H1 (cell line): ENCODE measurements around the gene PREB. TPM values are rescaled to one million over a fixed set of nuclear protein-coding genes. Genes with fewer than 3 reads are reported as not detected.

Experiments
- CTCF ChIA-PET: fragments of 300-600 bp; sonication (Branson Sonifier 250); formaldehyde crosslinking; loops from one replicate; lab custom pipeline; 2021; ENCODE audit not compliant: partially characterized antibody; lab: Charles Lee
- POLR2A ChIA-PET: fragments of 300-600 bp; sonication (Branson Sonifier 250); formaldehyde crosslinking; loops from one replicate; lab custom pipeline; 2021; ENCODE audit warnings: inconsistent platforms; ENCODE audit not compliant: partially characterized antibody; lab: Charles Lee
- DNase-seq, 2 experiments: peaks; one replicate each; pipeline versions ENCODE4 v3.0.0 to v3.0.0-alpha.2; 2010 to 2022; ENCODE audit warnings: low spot score in 2 of 2, low read depth in 1 of 2, mixed read lengths in 1 of 2
- FAIRE-seq: peaks from 2 replicates; lab custom pipeline; 2011; peaks lifted over from hg19 to GRCh38; lab: Jason Lieb, UNC
- H2AFZ ChIP-seq: 2 replicates; pipeline ENCODE4 v1.8.1; 2012; ENCODE audit warnings: low read length, inconsistent platforms
- H2AK5ac ChIP-seq: 2 replicates; pipeline ENCODE4 v1.6.1; 2013; ENCODE audit warnings: low read depth, low read length
- H2BK120ac ChIP-seq: replicated peaks from 2 replicates; pipeline ENCODE3; 2013; ENCODE audit warnings: low read depth, low read length, inconsistent platforms
- H2BK12ac ChIP-seq: 2 replicates; pipeline ENCODE4 v1.6.1; 2013; ENCODE audit warnings: low read depth, low read length
- H2BK15ac ChIP-seq: 2 replicates; pipeline ENCODE4 v1.6.1; 2013; ENCODE audit warnings: low read length
- H2BK20ac ChIP-seq: 2 replicates; pipeline ENCODE4 v1.6.1; 2013; ENCODE audit warnings: low read length
- H2BK5ac ChIP-seq: 2 replicates; pipeline ENCODE4 v1.6.1; 2013; ENCODE audit warnings: low read depth, low read length
- H3K14ac ChIP-seq: 2 replicates; pipeline ENCODE4 v1.6.1; 2013; ENCODE audit warnings: inconsistent platforms; ENCODE audit not compliant: insufficient read length
- H3K18ac ChIP-seq: 2 replicates; pipeline ENCODE4 v1.6.1; 2013; ENCODE audit warnings: low read length; ENCODE audit errors: extremely low read depth
- H3K23ac ChIP-seq: 2 replicates; pipeline ENCODE4 v1.6.1; 2013; ENCODE audit warnings: inconsistent platforms; ENCODE audit not compliant: insufficient read length
- H3K23me2 ChIP-seq: 2 replicates; pipeline ENCODE4 v1.6.1; 2013; ENCODE audit warnings: low read depth, low read length
- H3K27ac ChIP-seq: 2 replicates; pipeline ENCODE4 v1.6.1; 2011; ENCODE audit warnings: low read depth, low read length, inconsistent platforms
- H3K27me3 ChIP-seq, 4 experiments: replicated peaks in 1 of 4; 1 replicate in 1 of 4; 2 replicates in 3 of 4; pipeline versions ENCODE4 v1.6.1 to v1.8.1; 2011 to 2013; ENCODE audit warnings: low read length in 3 of 4, mild to moderate bottlenecking in 3 of 4, inconsistent platforms in 2 of 4, mixed read lengths in 2 of 4, moderate library complexity in 1 of 4; ENCODE audit not compliant: control insufficient read depth in 3 of 4, insufficient read depth in 3 of 4; ENCODE audit errors: extremely low read depth in 1 of 4
- H3K36me3 ChIP-seq, 4 experiments: 2 replicates each; pipeline versions ENCODE4 v1.6.1 to v1.8.1; 2011 to 2013; ENCODE audit warnings: mild to moderate bottlenecking in 4 of 4, low read length in 3 of 4, moderate library complexity in 2 of 4, control low read depth in 1 of 4, inconsistent platforms in 1 of 4; ENCODE audit not compliant: insufficient read depth in 4 of 4, control insufficient read depth in 2 of 4
- H3K4ac ChIP-seq: replicated peaks from 2 replicates; pipeline ENCODE3; 2013; ENCODE audit warnings: low read length, low read depth, mixed read lengths, inconsistent platforms; ENCODE audit not compliant: insufficient read length
- H3K4me1 ChIP-seq, 4 experiments: replicated peaks in 1 of 4; 1 replicate in 1 of 4; 2 replicates in 3 of 4; pipeline versions ENCODE4 v1.6.1 to v1.8.1; 2011 to 2013; ENCODE audit warnings: low read length in 3 of 4, inconsistent platforms in 2 of 4, mixed read lengths in 1 of 4; ENCODE audit not compliant: insufficient read depth in 4 of 4, control insufficient read depth in 3 of 4
- H3K4me2 ChIP-seq, 2 experiments: 2 replicates each; pipeline versions ENCODE4 v1.6.1 to v1.8.1; 2011 to 2013; ENCODE audit warnings: low read depth in 2 of 2, low read length in 2 of 2, control low read depth in 1 of 2, inconsistent platforms in 1 of 2, mild to moderate bottlenecking in 1 of 2; ENCODE audit not compliant: insufficient read depth in 1 of 2
- H3K4me3 ChIP-seq, 4 experiments: fragments of 200-600, 300-600 bp in 1 of 4; sonication (generic), shearing (Covaris generic), sonication (Bioruptor Twin) in 1 of 4; 2 replicates each; pipeline versions ENCODE4 v1.5.1 to v1.8.1; 2011 to 2016; ENCODE audit warnings: low read length in 4 of 4, low read depth in 3 of 4, control low read depth in 2 of 4, inconsistent platforms in 2 of 4, mild to moderate bottlenecking in 2 of 4, mixed read lengths in 1 of 4, moderate library complexity in 1 of 4; ENCODE audit not compliant: insufficient read depth in 2 of 4; ENCODE audit errors: extremely low read depth in 1 of 4
- H3K56ac ChIP-seq: replicated peaks from 2 replicates; pipeline ENCODE3; 2013; ENCODE audit warnings: low read depth, mild to moderate bottlenecking, mixed read lengths, low read length, inconsistent platforms; ENCODE audit not compliant: insufficient read length
- H3K79me1 ChIP-seq: 2 replicates; pipeline ENCODE4 v1.6.1; 2013; ENCODE audit warnings: low read depth, low read length, control low read depth
- H3K79me2 ChIP-seq, 2 experiments: 2 replicates each; pipeline versions ENCODE4 v1.6.1 to v1.8.1; 2012 to 2013; ENCODE audit warnings: low read length in 2 of 2, mild to moderate bottlenecking in 2 of 2, inconsistent platforms in 1 of 2; ENCODE audit not compliant: insufficient read depth in 2 of 2, control insufficient read depth in 1 of 2
- H3K9ac ChIP-seq, 4 experiments: replicated peaks in 1 of 4; 1 replicate in 1 of 4; 2 replicates in 3 of 4; pipeline versions ENCODE4 v1.6.1 to v1.8.1; 2011 to 2013; ENCODE audit warnings: low read depth in 3 of 4, low read length in 3 of 4, control low read depth in 2 of 4, mild to moderate bottlenecking in 2 of 4, moderate library complexity in 2 of 4, inconsistent platforms in 1 of 4; ENCODE audit errors: extremely low read depth in 1 of 4
- H3K9me3 ChIP-seq, 2 experiments: 2 replicates each; pipeline versions ENCODE4 v1.6.1 to v1.8.1; 2012 to 2013; ENCODE audit warnings: mild to moderate bottlenecking in 2 of 2, moderate library complexity in 2 of 2, control low read depth in 1 of 2, inconsistent platforms in 1 of 2, low read depth in 1 of 2, low read length in 1 of 2, mixed read lengths in 1 of 2; ENCODE audit not compliant: insufficient read depth in 2 of 2
- H4K20me1 ChIP-seq, 2 experiments: replicated peaks in 1 of 2; 2 replicates each; pipeline versions ENCODE3 to v1.8.1; 2011 to 2013; ENCODE audit warnings: inconsistent platforms in 2 of 2, low read length in 2 of 2, mild to moderate bottlenecking in 1 of 2; ENCODE audit not compliant: insufficient read depth in 2 of 2, control insufficient read depth in 1 of 2
- H4K5ac ChIP-seq: 2 replicates; pipeline ENCODE4 v1.6.1; 2013; ENCODE audit warnings: low read length, low read depth, mixed read lengths, inconsistent platforms; ENCODE audit not compliant: insufficient read length
- H4K8ac ChIP-seq: 2 replicates; pipeline ENCODE4 v1.8.0; 2013; ENCODE audit warnings: mild to moderate bottlenecking, moderate library complexity, low read length, inconsistent platforms; ENCODE audit not compliant: insufficient read depth; ENCODE audit errors: extremely low read depth
- H4K91ac ChIP-seq: replicated peaks from 2 replicates; pipeline ENCODE3; 2013; ENCODE audit warnings: low read length, mixed read lengths, inconsistent platforms; ENCODE audit not compliant: insufficient read length
- CTBP2 ChIP-seq: IDR thresholded peaks from 2 replicates; pipeline ENCODE4 v1.7.0; 2011; ENCODE audit warnings: borderline replicate concordance, mild to moderate bottlenecking, moderate library complexity, mixed read lengths, low read length; ENCODE audit not compliant: insufficient read depth, insufficient read length
- WGBS, 2 experiments: shearing (Covaris generic) in 1 of 2; methylation state at CpG; one replicate each; pipeline versions ENCODE4 v1.1.6 to v1.1.7; 2013 to 2015; ENCODE audit warnings: low lambda C conversion rate in 2 of 2, mixed read lengths in 2 of 2, inconsistent platforms in 1 of 2, low coverage in 1 of 2, missing lambda C conversion rate in 1 of 2; ENCODE audit not compliant: insufficient replicate concordance in 2 of 2, insufficient coverage in 1 of 2, insufficient read length in 1 of 2; ENCODE audit errors: extremely low coverage in 1 of 2, missing lambda C conversion rate in 1 of 2; 5-methylcytosine and 5-hydroxymethylcytosine counted together
- polyA plus RNA-seq, 7 experiments: library from polyadenylated mRNA; depleted of rRNA in 3 of 7; stranded (reverse) in 5 of 7; unstranded in 2 of 7; fragments of >200 nt in 5 of 7; fragments of 200-250 nt in 2 of 7; gene quantifications; 1 replicate in 5 of 7; 2 replicates in 1 of 7; 4 replicates in 1 of 7; pipeline versions ENCODE4 v1.2.1 to v1.2.3, GENCODE V29; 2011 to 2013; ENCODE audit warnings: missing spikeins in 2 of 7, mixed read lengths in 2 of 7
- total RNA-seq: library from RNA; stranded (reverse); fragmentation: NEBNext Ultra II Directional; extraction: Animal tissue kit (Norgen Biotek cat#: 25700); gene quantifications from 2 replicates; pipeline ENCODE4 v1.2.1, GENCODE V29; 2021

PREB gene
- total and polyA plus RNA-seq, 2 of the 8 experiments (the other 6 are each of a cell fraction or from before 2014, with no cell fraction given), result 54.1 to 72.2 TPM

GRCh38 chr2:27095427-27095744, 39.0 kb downstream of the PREB start:
- 89% methylated on average over 2 of the region's 2 CpGs; no CpG with 5 or more reads in 1 of the 2 experiments for WGBS, 2 experiments
- Histone ChIP-seq H3K27me3 (no peaks in the 10 kb centered on the region), H3K4me3 (no peak overlapping the region), H4K20me1 (peaks cover 0 to 6% of the 10 kb centered on the region in 2 experiments), H3K23ac (no peak overlapping the region), H3K9me3 (no peaks in the 10 kb centered on the region), H3K27ac (no peak overlapping the region), H3K9ac (no peak overlapping the region), H4K8ac (peak overlapping the region; percentile 8; the same call in 1 of the 2 replicates), H3K14ac (no peak overlapping the region), H2AK5ac (no peak overlapping the region), H3K56ac (no peak overlapping the region), H2BK20ac (peak overlapping the region; percentile 55; the same call in 1 of the 2 replicates), H3K4me2 (peak overlapping the region in 1 of 2 experiments; percentile 61; a peak in 1 of 4 replicates), H3K4ac (no peak overlapping the region), H2BK15ac (no peak overlapping the region), H3K18ac (no peak overlapping the region), H2BK12ac (no peak overlapping the region), H3K79me1 (no peaks in the 10 kb centered on the region; the same call in 1 of the 2 replicates), H2AFZ (no peak overlapping the region), H3K36me3 (no peaks in the 10 kb centered on the region), H3K4me1 (peaks cover 0 to 2% (median under 1%) of the 10 kb centered on the region in 4 experiments; a peak in 2 of 7 replicates), H4K5ac (no peak overlapping the region), H3K23me2 (no peaks in the 10 kb centered on the region), H3K79me2 (no peaks in the 10 kb centered on the region), H2BK120ac (no peak overlapping the region), H2BK5ac (no peak overlapping the region), H4K91ac (no peak overlapping the region)
- no peak for TF ChIP-seq CTBP2
- ChIA-PET CTCF (interaction anchor here (1.2 to 12.7 kb wide), 9 partner anchors 8 to 187 kb away, joined by 3 to 120 read pairs (median 12); partner anchors contain the start of genes KHK, PREB and TRIM54), POLR2A (interaction anchor here (1.1 to 1.5 kb wide), 3 partner anchors 8 to 122 kb away, joined by 3 to 5 read pairs (median 4); partner anchors contain the start of gene CAD)
- no peak for DNase-seq
- FAIRE-seq, result no peak
